Measurements from ENCODE around the gene SUN1.

The SUN1 gene

GRCh38 chr7:836429-836828 lies 4.2 kb downstream of the SUN1 start:
- TF ChIP-seq GATA2 (IDR thresholded peaks at IDR 0.05; ENCODE audit: low read depth, low read length) (no peak), GATA3 (IDR thresholded peaks at IDR 0.05; ENCODE audit: low read depth, low read length) (no peak)

- TF ChIP-seq GATA3 (IDR thresholded peaks at IDR 0.05; ENCODE audit: low read depth, low read length) (no peak), GATA2 (IDR thresholded peaks at IDR 0.05; ENCODE audit: low read depth, low read length) (no peak)
These were observed 4.7 kb downstream of the SUN1 start for GRCh38 chr7:837001-837400.

GRCh38 chr7:840001-840600 lies 7.8 kb downstream of the SUN1 start:
- TF ChIP-seq GATA3 (IDR thresholded peaks at IDR 0.05; ENCODE audit: low read depth, low read length) (no peak), GATA2 (IDR thresholded peaks at IDR 0.05; ENCODE audit: low read depth, low read length) (no peak)

- no peak for TF ChIP-seq GATA2 (IDR thresholded peaks at IDR 0.05; ENCODE audit: low read depth, low read length)
- TF ChIP-seq GATA3 (IDR thresholded peaks at IDR 0.05; ENCODE audit: low read depth, low read length), result no peak
These were observed 9.7 kb downstream of the SUN1 start for GRCh38 chr7:841943-842342.

GRCh38 chr7:842431-843031 lies 10.3 kb downstream of the SUN1 start:
- no peak for TF ChIP-seq GATA3 (IDR thresholded peaks at IDR 0.05; ENCODE audit: low read depth, low read length)
- TF ChIP-seq GATA2 (IDR thresholded peaks at IDR 0.05; ENCODE audit: low read depth, low read length), result peak; percentile 23; the same call in 1 of the 2 replicates

- TF ChIP-seq GATA3 (IDR thresholded peaks at IDR 0.05; ENCODE audit: low read depth, low read length) (no peak), GATA2 (IDR thresholded peaks at IDR 0.05; ENCODE audit: low read depth, low read length) (no peak)
These were observed 11.0 kb downstream of the SUN1 start for GRCh38 chr7:843230-843629.

- no peak for TF ChIP-seq GATA2 (IDR thresholded peaks at IDR 0.05; ENCODE audit: low read depth, low read length)
- no peak for TF ChIP-seq GATA3 (IDR thresholded peaks at IDR 0.05; ENCODE audit: low read depth, low read length)
These were observed 11.8 kb downstream of the SUN1 start for GRCh38 chr7:844043-844442.

- TF ChIP-seq GATA2 (IDR thresholded peaks at IDR 0.05; ENCODE audit: low read depth, low read length) (no peak), GATA3 (IDR thresholded peaks at IDR 0.05; ENCODE audit: low read depth, low read length) (no peak)
These were observed 12.2 kb downstream of the SUN1 start for GRCh38 chr7:844514-844913.

- TF ChIP-seq GATA2 (IDR thresholded peaks at IDR 0.05; ENCODE audit: low read depth, low read length), result no peak
- TF ChIP-seq GATA3 (IDR thresholded peaks at IDR 0.05; ENCODE audit: low read depth, low read length), result no peak
These were observed 12.8 kb downstream of the SUN1 start for GRCh38 chr7:845091-845490.

GRCh38 chr7:845731-846130 lies 13.5 kb downstream of the SUN1 start:
- TF ChIP-seq GATA3 (IDR thresholded peaks at IDR 0.05; ENCODE audit: low read depth, low read length), result no peak
- TF ChIP-seq GATA2 (IDR thresholded peaks at IDR 0.05; ENCODE audit: low read depth, low read length), result no peak

- no peak for TF ChIP-seq GATA3 (IDR thresholded peaks at IDR 0.05; ENCODE audit: low read depth, low read length)
- TF ChIP-seq GATA2 (IDR thresholded peaks at IDR 0.05; ENCODE audit: low read depth, low read length), result no peak
These were observed 16.9 kb downstream of the SUN1 start for GRCh38 chr7:849145-849544.

- TF ChIP-seq GATA3 (IDR thresholded peaks at IDR 0.05; ENCODE audit: low read depth, low read length), result no peak
- no peak for TF ChIP-seq GATA2 (IDR thresholded peaks at IDR 0.05; ENCODE audit: low read depth, low read length)
These were observed 17.5 kb downstream of the SUN1 start for GRCh38 chr7:849781-850180.

GRCh38 chr7:851204-851603 lies 18.9 kb downstream of the SUN1 start:
- TF ChIP-seq GATA3 (IDR thresholded peaks at IDR 0.05; ENCODE audit: low read depth, low read length) (no peak), GATA2 (IDR thresholded peaks at IDR 0.05; ENCODE audit: low read depth, low read length) (no peak)

GRCh38 chr7:853366-854117 lies 21.3 kb downstream of the SUN1 start:
- no peak for TF ChIP-seq GATA3 (IDR thresholded peaks at IDR 0.05; ENCODE audit: low read depth, low read length)

All from SH-SY5Y (cell line).